Measurements from ENCODE around the gene DMPK.
A peak's percentile ranks its signal among the peaks of the same experiment; 100 is the strongest.
"Not testable (repeated sequence)": the region's sequence is repeated elsewhere in the genome, so short reads cannot be mapped to it uniquely, and the experiment has no call there.

DMPK gene

DNA sequence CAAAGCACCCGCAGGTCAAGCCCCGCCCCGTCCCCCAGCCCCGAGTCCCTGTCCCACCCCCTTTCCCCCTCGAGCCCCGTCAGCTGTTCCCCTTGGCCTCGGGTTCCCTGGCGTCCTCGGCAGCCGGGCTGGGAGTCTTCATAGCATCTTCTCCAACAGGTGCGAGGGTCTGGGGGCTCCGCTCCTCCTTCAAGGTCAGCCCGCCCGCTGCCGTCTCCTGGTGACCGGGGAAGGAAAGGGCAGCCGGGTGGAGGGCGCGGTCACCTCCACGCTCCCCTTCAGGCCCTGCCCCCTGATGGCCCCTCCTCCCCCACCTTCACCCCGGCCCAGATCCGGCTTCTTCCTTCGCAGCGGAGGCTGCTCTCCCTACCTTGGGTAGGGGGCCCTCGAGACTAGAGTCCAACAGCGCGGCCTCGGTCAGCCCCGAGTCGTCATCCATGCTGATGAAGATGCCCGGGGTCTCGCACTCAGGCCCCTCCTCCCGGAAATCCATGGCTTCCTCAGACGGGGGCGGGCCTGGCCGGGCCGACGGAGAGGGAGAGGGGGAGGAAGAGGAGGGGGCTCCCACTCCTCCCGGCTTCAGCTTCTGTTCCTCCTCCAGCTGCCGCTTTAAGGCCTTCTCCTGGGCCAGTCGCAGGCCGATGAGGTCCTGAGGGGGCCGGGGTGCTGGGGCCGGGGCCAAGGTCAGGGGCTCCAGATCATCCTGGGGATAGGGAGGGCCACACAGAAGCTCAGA, 33.4 kb upstream of the DMPK start:
- DNase-seq, result no peak

GRCh38 chr19:45814851-45815480, 32.7 kb upstream of the DMPK start, which contains the start of gene RSPH6A:
RSPH6A (minus strand) TSS chr19:45815308; CDS start chr19:45815176, 132 bp downstream.
- no peak for DNase-seq

DNA sequence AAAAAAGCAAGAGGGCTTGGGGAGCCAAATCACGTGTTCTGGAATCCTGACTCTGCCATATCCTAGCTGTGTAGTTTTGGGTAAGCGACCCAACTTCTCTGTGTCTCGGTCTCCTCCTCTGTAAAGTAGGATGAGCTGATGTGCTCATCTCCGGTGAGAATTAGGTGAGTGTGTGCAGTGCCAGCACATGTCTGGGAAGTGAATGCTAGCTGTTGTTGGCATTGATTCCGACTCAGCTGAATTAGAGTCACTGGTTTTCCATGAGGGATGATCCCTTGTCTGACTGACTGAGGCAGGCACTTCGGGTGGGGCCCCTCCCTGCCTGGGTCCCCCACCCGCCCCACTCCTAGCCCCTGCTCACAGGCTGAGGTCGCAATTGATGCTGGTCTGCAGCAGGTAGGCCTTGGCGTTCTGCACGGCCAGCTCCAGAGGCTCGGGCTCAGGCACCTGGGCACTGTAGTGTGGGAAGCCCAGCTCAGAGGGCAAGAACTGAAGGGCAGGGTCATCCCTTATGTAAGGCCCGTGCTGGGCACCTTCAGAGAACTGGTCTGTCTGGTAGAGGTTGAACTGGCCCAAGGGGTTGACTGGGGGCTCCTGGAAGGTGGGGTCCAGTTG, 32.0 kb upstream of the DMPK start:
- no peak for DNase-seq

DNA sequence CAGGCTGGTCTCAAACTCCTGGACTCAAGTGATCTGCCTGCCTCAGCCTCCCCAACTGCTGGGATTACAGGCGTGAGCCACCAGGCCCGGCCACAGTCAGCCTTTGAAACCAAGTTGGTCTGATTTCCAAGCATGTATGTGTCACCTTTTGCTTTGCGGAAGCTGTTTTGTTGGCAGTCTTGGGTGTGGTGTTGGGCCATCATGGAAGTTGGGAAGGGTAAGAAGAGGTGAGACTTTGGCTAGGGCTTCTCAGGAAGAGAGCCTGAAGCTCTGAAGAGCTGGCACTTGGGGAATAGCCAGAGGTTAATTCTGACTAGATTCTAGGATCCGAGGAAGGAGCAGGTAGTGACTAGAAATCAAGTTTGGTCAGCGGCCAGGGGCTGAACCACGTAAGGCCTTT, 30.0 kb upstream of the DMPK start:
- no peak for DNase-seq

GRCh38 chr19:45809643-45810159, 27.4 kb upstream of the DMPK start:
- DNase-seq, result no peak

GRCh38 chr19:45805719-45806118, 23.4 kb upstream of the DMPK start:
- DNase-seq, result no peak

- DNase-seq, result no peak
Measured at GRCh38 chr19:45804959-45805230, 22.6 kb upstream of the DMPK start.

DNA sequence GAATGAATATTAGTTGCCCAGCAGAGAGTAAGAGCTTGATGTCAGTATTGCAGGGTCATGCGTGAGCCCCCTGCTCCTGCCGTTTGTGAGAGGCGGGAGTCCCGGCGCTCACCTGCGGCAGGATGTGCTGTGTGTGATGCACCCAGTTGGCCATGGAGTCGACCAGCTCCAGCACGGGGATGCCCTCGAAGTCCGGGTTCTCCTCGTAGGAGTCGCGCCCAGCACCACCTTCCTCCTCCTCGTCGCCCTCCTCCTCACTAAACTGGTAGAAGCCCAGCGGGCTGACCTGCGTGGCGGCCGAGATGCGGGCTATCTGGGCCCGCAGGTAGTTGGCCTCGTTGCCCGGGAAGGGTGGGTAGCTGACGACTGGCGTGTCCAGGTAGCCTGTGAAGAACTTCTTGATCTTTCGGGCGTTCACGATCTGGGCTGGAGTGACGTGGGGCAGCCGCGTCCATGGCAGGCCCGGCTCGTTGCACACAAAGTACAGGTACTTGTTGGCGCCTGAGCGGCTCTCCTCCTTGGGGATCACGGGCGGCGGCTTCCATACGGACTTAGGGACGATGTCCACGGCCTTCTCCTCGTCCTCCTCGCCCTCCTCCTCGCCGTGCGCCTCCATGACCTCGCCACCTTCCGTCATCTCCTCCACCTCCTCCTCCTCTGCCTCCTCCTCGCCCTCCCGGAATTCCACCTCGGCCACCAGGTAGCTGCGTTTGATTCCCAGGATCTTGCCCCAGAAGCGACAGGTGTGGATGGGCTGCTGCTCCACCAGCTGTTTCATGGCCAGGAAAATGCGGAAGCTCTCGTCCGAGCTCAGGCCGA, 22.1 kb upstream of the DMPK start:
- no peak for DNase-seq

- DNase-seq, result no peak
Measured at GRCh38 chr19:45801603-45802175, 19.4 kb upstream of the DMPK start.

DNA sequence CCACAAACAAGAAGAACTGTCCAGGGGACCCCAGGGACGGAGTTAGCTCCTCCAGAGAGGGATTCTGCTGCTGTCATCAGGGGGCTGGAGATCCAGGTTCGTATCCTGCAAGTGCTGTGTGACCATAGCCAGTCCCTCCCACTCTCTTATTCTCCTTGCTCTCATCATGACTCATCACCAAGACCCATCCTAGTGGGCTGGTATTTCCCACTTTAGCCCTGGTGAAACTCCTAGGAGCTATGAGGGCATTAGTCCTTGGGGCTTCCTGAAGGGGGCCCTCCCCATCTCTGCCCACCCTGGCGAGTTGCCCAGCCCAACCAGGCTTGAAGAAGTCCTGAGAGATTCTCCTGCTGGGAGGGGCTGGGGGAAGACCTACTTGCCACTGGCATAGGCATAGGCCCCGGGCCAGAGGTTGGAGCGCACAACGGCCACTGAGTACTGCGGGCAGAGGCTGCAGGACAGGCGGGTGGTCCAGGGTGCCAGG, 17.8 kb upstream of the DMPK start:
- DNase-seq, result no peak

GRCh38 chr19:45799541-45799940, 17.3 kb upstream of the DMPK start:
- DNase-seq, result not testable (repeated sequence)

DNA sequence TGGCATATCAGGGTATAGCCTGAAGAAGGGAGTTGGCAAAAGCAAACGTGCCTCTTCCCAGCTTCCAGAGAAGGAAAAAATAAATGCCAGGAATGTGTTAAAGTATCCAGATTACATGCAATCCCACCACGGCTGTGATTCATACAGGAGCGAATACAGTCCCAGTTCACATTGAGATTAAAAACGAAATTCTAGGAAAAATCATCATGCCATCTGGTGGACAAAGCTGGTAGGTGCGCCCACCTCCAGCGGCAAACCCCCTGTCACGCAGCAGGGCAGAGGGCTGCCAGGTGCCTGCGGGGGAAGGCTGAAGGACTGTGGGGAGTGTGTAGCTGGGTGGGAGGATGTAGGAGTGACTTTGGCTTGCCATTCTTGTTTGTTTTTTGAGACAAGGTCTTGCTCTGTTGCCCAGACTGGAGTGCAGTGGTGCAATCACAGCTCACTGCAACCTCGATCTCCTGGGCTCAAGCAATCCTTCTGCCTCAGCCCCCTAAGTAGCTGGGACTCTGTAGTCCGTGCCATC, 16.8 kb upstream of the DMPK start:
- peak; percentile 54 for DNase-seq

- no peak for DNase-seq
Measured at GRCh38 chr19:45794627-45795026, 12.3 kb upstream of the DMPK start.

GRCh38 chr19:45793876-45794275, 11.6 kb upstream of the DMPK start:
- DNase-seq, result no peak

DNA sequence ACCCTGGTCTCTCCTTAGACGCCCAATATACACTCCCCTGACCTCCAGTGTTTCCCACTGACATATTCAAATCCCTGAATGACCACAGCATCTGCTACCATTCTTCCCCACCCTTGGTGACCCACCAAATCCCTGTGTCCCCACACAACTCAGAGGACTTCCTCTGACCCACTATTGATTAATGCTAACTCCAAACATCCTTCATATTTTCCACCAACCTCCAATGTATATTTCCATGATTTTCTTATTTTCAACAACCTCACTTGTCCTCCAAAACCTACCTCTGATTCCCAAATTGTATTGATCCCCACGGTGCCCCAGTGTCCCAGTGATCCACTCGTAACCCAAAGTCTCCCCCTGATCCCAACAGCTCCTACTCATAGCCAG, 10.9 kb upstream of the DMPK start:
- no peak for DNase-seq

GRCh38 chr19:45792470-45793177, 10.3 kb upstream of the DMPK start, which contains the start of gene DMWD:
DMWD (minus strand) TSS chr19:45792845; CDS start chr19:45792756, 89 bp downstream.
- peak; percentile 98 for DNase-seq

DNA sequence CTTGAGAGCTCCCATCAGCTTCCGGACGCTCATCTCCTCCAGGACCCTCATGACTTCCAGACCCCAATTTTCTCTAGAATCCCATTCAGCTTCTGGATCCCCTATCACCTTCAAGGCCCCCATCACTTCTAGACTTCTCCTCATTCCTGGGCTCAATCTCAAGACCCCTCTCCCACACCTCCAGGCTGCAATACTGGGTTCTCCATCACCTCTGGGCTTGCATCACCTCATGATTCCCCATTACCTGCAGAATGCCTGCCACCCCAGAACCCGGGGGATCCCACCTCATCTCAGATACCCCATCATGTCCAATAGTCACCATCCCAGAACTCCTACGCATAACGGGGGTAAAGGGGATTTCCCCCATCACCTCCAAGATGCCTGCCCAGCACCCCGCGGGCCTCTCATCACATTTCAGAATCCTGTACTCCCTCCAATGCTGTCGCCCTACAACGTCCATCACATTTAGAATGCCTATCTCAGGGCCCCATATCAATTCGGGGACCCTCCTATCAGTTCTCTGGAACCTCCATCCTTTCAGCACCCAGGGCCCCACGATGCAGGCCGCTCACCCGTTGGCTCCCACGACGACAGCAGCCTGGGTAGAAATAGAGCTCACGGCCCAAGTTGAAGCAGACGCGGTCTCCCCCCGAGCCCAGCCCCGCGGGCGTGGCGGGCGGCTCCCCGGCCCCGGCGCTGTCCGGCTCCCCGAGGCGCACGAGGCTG, 9.6 kb upstream of the DMPK start:
- no peak for DNase-seq

DNA sequence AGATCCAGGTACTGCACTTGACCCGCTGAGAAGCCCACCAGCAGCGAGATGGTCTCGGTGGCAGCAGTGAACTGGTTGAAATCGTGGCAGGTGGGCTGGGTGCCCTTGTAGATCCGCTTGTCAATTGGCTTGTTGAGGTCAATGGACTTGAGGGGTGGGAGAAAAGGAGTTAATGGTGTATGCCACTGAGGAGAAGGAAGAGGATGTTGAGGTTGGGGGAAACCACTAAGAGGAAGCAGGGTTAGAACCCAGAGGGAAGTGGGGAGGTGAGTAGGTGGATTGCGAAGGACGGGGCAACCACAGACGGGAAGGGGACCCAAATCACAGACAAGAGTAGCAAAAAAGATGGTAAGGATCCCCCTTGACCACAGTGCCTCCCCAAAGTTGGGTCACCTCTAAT, 8.7 kb upstream of the DMPK start:
- no peak for DNase-seq

GRCh38 chr19:45789035-45789786, 6.9 kb upstream of the DMPK start:
- DNase-seq, result no peak

- DNase-seq, result no peak
Measured at GRCh38 chr19:45786533-45786894, 4.2 kb upstream of the DMPK start.

Measured in effector CD8-positive, alpha-beta T cell (primary cell).